PC-9 (cell line): Measurements from ENCODE around the gene ANKRD10.

Source experiments
- CTCF ChIP-seq: fragments of 200-600 bp; sonication (generic); conservative IDR thresholded peaks from 2 replicates; pipeline ENCODE4 v1.6.1; 2017; ENCODE audit warnings: mixed run types, antibody characterized with exemption, mild to moderate bottlenecking, moderate library complexity
- EZH2 ChIP-seq: fragments of 200-600 bp; sonication (generic); IDR thresholded peaks from 2 replicates; pipeline ENCODE4 v1.8.0; 2017; ENCODE audit warnings: antibody characterized with exemption, low read depth

- no peak for TF ChIP-seq CTCF
- TF ChIP-seq EZH2, result no peak
Measured at GRCh38 chr13:110936519-110936918, 21.6 kb upstream of the ANKRD10 start.
